GM18519 (cell line): Measurements from ENCODE around the gene TRAF3.
"Not testable (repeated sequence)": the region's sequence is repeated elsewhere in the genome, so short reads cannot be mapped to it uniquely, and the experiment has no call there.

Experiments
- ATAC-seq: cut with Tn5 transposase; IDR thresholded peaks from one replicate; pipeline ENCODE4 v1.9.1; 2021; ENCODE audit warnings: mild to moderate bottlenecking, moderate library complexity; ENCODE audit not compliant: unreplicated experiment, low FRiP score

Gene TRAF3

DNA sequence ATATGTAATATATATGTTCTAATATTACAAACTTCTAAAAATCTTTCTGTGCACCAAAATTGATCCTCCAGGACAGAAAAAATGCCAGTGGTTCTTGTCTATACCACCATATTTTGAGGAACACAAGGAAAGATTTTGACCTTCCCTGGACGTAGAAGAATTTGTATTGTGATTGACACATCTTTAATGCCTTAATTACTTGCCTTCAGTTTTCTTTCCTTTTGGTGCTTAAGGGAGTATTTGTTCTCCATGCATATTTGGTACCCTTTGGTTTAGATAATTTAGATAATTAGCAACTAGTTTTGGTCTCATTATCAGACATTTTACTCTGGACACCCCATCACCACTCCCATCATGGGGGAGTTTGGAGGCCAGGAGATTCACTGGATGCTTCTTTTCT lies 27.6 kb downstream of the TRAF3 start:
- ATAC-seq = no peak

GRCh38 chr14:102805371-102805891 lies 28.2 kb downstream of the TRAF3 start:
- no peak for ATAC-seq

GRCh38 chr14:102805941-102806340 lies 28.7 kb downstream of the TRAF3 start:
- no peak for ATAC-seq

DNA sequence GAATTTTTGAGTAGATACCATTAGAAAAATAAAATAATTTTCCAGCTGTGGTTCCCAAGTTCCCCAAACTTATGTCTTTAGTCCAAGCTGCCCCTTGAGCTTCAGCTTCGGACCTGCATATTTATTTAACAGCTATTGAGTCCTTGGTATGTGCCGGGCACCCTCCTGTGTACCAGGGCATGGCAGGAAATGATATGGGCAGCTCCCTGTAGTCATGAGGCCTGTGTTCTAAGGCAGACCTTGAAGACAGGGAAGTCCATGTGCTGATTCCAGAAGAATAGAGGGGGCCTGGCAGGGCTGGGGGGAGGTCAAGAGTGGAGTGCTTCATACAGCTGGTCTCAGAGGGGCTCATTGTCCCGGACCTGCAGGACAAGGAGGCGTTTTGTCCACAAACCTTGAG lies 29.2 kb downstream of the TRAF3 start:
- ATAC-seq = no peak

- no peak for ATAC-seq
Measured at GRCh38 chr14:102807013-102807406, 29.8 kb downstream of the TRAF3 start.

GRCh38 chr14:102809870-102810269 lies 32.6 kb downstream of the TRAF3 start:
- no peak for ATAC-seq

DNA sequence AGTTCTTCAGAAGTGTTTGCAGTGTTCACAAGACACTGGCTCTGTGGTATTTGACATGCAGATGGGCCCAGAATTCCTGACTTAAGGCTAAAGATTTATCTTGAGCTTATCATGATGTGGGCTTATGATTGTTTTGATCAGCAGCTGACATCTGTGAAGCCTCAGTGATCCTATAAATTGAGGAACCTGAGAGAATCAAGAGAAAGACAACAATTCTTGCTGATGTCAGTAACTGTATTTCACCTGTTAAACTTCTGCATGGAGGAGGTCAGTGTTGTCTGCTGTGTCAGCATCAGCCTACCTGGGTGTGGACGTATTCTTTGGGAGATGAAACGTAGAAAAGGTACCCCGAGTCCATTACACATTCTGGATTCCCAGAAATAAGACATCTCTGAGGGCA lies 33.3 kb downstream of the TRAF3 start:
- ATAC-seq = no peak

DNA sequence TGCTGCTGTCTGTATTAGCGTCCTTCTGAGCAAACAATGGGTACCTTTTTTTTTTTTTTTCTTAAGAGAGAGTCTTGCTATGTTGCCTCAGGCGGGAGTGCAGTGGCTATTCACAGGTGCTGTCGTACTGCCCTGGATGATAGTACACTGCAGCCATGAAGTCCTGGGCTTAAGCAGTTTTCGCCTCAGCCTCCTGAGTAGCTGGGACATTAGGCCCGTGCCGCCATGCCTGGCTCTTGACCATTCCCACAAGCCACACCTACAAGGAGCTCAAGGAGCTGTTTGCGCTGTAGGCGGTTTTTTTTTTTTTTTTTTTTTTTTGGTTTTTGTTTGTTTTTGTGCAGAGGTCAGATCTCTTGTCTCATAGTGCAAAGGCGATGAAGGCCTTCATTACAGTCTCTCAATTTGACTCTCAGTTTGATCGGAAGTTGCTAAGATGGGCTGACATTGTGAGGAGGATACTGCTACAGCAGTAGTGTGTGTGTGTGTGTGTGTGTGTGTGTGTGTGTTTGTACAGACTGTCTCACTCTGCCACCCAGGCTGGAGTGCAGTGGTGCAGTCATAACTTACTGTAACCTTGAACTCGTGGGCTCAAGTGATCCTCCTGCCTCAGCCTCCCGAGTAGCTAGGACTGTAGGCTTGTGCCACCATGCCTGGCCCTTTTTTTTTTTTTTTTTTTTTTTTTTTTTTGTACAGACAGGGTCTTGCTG lies 34.2 kb downstream of the TRAF3 start:
- ATAC-seq = no peak

- ATAC-seq = no peak
Measured at GRCh38 chr14:102811971-102812370, 34.7 kb downstream of the TRAF3 start.

- no peak for ATAC-seq
Measured at GRCh38 chr14:102813691-102814090, 36.4 kb downstream of the TRAF3 start.

GRCh38 chr14:102817318-102817717 lies 40.1 kb downstream of the TRAF3 start:
- no peak for ATAC-seq

DNA sequence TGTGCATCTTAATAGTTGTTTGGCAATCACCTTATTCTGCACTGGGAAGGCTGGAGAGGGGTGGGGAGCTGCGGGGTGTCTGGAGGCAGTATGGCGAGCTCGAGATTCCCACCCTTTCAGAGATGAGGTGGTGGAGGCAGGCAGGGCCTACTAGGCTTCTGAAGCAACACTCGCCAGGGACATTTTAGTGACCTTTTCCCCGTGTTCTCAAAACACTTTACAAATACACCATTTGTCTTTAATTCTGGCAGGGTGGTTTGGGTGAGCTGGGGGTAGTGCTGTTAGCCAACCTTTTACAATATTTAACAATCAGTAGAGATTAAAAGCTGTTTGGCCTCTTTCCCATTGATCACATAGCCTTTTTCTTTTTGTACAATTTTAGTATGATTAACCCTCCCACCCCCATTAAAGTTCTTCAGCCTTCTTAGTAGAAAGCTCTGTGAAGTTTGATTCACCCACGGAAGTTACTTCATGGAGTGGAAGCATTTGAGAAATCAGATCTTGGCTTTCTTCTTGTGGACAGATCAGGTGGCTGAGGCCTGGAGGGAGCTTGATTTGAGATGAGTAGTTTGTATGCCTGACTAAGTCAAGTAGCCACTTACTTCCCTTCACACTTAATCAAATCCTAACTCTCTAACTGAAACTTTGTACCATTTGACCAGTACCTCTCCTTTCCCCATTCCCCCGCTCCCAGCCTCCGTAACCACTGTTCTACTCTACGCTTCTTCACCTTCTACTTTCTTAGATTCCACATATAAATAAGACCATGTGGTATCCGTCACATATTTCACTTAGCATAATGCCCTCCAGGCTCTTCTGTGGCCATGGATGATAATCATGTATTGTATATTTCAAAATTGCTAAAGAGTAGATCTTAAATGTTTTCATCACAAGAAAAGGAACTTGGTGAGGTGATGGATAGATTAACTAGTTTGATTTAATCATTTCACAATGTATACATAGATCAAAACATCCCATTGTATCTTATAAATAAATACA lies 41.0 kb downstream of the TRAF3 start:
- ATAC-seq = no peak

DNA sequence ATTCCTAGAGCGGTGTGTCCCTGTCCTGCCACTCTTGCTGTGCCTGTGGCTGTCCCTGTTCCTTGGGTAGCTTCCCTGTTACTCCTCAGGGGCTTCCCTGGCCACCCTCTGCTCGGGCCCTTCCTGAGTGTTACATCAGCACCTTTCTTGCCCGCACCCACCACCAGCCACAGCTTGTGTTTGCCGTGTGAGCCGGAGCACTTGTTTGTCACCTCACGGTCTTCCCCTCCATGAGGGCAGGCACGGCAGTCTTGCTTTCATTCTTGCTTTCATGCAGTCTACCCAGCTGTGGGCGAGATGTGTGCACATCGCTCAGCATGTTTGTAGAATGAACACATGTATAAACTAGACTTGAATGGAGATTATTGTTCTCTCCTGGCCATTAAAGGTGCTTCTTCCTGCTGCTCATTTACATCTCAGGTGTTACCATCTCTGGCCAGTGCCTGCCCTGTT lies 42.0 kb downstream of the TRAF3 start:
- ATAC-seq = peak; percentile 48

GRCh38 chr14:102819747-102820330 lies 42.6 kb downstream of the TRAF3 start:
- peak; percentile 8 for ATAC-seq

DNA sequence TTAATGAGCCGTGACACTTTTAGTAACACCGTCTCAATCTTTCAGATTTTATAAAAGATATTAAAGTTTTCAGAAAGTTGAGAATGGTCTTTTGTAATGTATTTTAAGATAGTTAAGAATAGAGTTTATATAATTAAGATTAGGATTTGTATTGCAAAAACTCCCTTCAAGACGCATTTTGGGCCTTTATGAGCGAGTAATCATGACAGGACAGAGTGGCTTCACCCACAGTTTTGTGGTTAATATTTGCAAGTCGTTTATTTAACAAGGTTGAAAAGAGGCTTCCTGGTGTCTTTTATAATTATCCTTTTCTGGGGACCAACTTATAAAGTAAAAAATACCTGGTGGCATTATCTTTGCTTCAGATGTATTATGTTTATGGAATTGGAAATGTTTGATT lies 44.0 kb downstream of the TRAF3 start:
- no peak for ATAC-seq

DNA sequence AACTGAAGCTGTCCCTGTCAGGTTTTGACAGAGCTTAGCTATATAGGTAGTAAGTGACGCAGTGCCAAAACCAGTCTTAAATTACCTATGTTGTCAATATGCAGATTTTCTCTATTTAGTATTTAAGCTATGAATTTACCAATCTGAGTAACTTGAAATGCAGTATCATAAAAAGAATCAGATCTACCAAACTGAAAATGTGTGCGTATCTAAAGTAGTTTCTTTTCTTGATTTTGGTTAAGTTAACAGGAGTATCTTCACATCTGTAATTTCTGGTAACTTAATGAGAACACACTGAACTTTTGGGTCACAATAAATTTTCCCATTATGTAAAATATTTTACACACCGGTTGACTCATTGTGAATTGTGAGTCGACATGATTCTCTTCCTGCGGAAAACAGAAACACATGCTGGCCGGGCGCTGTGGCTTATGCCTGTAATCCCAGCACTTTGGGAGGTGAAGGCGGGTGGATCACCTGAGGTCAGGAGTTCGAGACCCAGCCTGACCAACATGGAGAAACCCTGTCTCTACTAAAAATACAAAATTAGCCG lies 45.1 kb downstream of the TRAF3 start:
- ATAC-seq = no peak

GRCh38 chr14:102822887-102823286 lies 45.6 kb downstream of the TRAF3 start:
- not testable (repeated sequence) for ATAC-seq

DNA sequence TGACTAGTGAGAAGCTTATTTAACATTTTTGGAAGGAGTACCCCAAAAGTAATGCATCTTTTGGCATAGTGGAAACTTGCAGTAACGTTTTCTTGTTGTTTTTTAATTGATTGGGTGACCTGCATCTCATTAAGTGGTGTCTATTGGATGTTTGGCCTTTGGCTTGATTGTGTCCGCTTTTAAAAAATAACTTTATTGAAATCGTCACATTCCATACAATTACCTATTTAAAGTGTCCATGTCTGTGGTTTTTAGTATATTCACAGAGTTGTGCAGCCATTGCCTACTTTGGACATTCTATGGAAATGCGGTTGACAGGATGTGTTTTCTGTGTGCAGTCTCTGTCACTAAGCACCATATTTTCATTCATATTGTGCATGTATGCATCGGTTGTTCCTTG lies 46.3 kb downstream of the TRAF3 start:
- ATAC-seq = no peak

DNA sequence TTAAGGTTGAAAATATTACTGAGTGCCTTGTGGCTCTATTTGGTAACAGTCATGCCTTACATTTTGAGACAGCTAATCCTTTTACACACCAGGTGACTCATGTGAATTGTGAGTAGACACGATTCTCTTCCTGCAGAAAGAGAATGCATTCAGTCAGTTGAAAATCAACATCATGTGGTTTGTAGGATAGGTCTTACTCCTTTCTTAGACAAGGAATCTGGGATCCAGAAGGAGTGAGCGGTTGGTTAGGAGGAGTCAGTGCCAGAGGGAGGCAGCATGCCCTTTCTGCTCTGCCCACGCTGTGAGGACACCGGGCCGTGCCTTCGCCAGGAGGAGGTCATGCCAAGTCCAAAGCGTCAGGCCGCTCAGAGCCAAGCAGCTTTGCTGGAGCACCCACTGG lies 47.6 kb downstream of the TRAF3 start:
- no peak for ATAC-seq

DNA sequence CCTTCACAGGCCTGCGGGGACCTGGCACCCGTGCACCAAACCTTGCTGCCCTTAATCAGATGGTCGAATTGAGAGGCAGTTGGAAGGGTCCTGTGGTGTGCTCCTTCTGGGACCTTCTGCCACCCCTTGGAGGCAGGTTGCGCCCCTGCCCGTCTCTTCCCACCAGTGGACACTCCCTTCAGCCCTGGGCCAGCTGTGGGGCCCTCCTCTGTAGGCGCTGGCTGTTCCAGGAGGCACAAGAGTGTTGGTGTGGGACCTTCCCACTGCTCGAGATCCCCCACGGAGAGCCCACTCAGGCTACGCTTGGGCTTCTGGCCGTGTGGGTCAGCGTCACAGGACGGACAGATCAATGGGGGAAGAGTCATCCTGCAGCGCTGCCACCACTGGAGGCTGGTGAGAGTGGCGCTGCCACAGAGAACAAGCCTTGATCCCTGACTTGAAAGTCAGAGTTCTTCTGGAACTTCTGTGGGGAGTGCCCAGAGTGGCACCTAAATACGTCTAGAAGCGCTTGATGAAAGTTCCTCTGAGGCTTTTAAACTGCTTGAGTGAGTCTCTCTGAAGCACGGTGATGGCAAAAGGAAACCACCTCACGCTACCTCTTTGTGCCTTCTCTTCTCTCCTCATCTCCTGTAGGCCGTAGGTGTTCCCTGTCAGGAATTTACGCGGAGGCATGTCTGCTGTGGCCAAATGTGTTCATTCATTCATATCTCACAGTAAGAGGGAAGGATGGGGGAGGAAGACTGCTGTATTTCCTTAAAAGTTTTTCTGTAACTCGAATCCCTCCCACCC lies 48.3 kb downstream of the TRAF3 start:
- no peak for ATAC-seq
